Endodermal cell (in vitro differentiated cells): Measurements from ENCODE around the gene RPLP1. TPM values are rescaled to one million over a fixed set of nuclear protein-coding genes. Genes with fewer than 3 reads are reported as not detected.

Experiments
- DNase-seq: peaks from one replicate; pipeline ENCODE4 v3.0.0-alpha.2; 2017
- H3K27ac ChIP-seq: 2 replicates; pipeline ENCODE4 v1.5.1; 2013; ENCODE audit warnings: mild to moderate bottlenecking, low read depth, low read length, moderate library complexity
- H3K27me3 ChIP-seq: 2 replicates; pipeline ENCODE4 v1.6.1; 2013; ENCODE audit warnings: mild to moderate bottlenecking, low read length, moderate library complexity; ENCODE audit not compliant: insufficient read depth, control insufficient read depth, poor library complexity, severe bottlenecking
- H3K36me3 ChIP-seq: 2 replicates; pipeline ENCODE4 v1.7.0; 2013; ENCODE audit warnings: mild to moderate bottlenecking, low read length, moderate library complexity; ENCODE audit not compliant: control insufficient read depth, insufficient read depth
- H3K4me1 ChIP-seq: one replicate; pipeline ENCODE4 v1.7.0; 2013; ENCODE audit warnings: low read length; ENCODE audit not compliant: control insufficient read depth, insufficient read depth
- H3K4me3 ChIP-seq: 2 replicates; pipeline ENCODE4 v1.5.1; 2013; ENCODE audit warnings: mild to moderate bottlenecking, low read length, moderate library complexity
- H3K9ac ChIP-seq: 2 replicates; pipeline ENCODE4 v1.6.1; 2013; ENCODE audit warnings: mild to moderate bottlenecking, low read length, moderate library complexity; ENCODE audit not compliant: poor library complexity, severe bottlenecking; ENCODE audit errors: extremely low read depth
- H3K9me3 ChIP-seq: 2 replicates; pipeline ENCODE4 v1.6.1; 2013; ENCODE audit warnings: mild to moderate bottlenecking, low read length, moderate library complexity; ENCODE audit not compliant: control insufficient read depth
- H3K27ac Mint-ChIP-seq: 2 replicates; pipeline ENCODE4 v1.8.0; 2020; ENCODE audit warnings: mixed read lengths
- H3K27me3 Mint-ChIP-seq: 2 replicates; pipeline ENCODE4 v1.8.0; 2021; ENCODE audit warnings: mild to moderate bottlenecking, mixed read lengths; ENCODE audit not compliant: insufficient read depth
- H3K36me3 Mint-ChIP-seq: 2 replicates; pipeline ENCODE4 v1.8.0; 2020; ENCODE audit warnings: low read depth, mixed read lengths
- H3K4me1 Mint-ChIP-seq: 2 replicates; pipeline ENCODE4 v1.8.0; 2020; ENCODE audit warnings: mixed read lengths
- H3K4me3 Mint-ChIP-seq: 2 replicates; pipeline ENCODE4 v1.8.0; 2020; ENCODE audit warnings: mild to moderate bottlenecking, moderate library complexity, mixed read lengths
- H3K9me3 Mint-ChIP-seq: 2 replicates; pipeline ENCODE4 v1.8.0; 2020; ENCODE audit warnings: mild to moderate bottlenecking, mixed read lengths
- CTCF ChIP-seq: fragments of 200-600 bp; sonication (generic); conservative IDR thresholded peaks from 2 replicates; pipeline ENCODE4 v1.5.0; 2021; ENCODE audit warnings: antibody characterized with exemption, mild to moderate bottlenecking
- WGBS, 2 experiments: methylation state at CpG; one replicate each; pipeline versions ENCODE4 v1.1.5 to v1.1.7; 2013; ENCODE audit warnings: missing lambda C conversion rate in 2 of 2, mixed read lengths in 1 of 2; ENCODE audit not compliant: insufficient coverage in 1 of 2, insufficient read length in 1 of 2; 5-methylcytosine and 5-hydroxymethylcytosine counted together
- total RNA-seq, 2 donors: library from RNA; stranded (reverse); fragmentation: NEBNext Ultra II Directional in 1 of 2; extraction: Animal tissue kit (Norgen Biotek cat#: 25700) in 1 of 2; gene quantifications; 2 replicates in 1 of 2; 3 replicates in 1 of 2; pipeline ENCODE4 v1.2.1, GENCODE V29; 2021

RPLP1 gene
- total RNA-seq, 2 donors from 2014 or later, result 1,560 to 1,563 TPM

- Mint-ChIP-seq H3K27me3 (peaks cover 17% of the 10 kb centered on the region), H3K9me3 (no peaks in the 10 kb centered on the region), H3K4me1 (peaks cover 3% of the 10 kb centered on the region), H3K36me3 (no peaks in the 10 kb centered on the region), H3K4me3 (no peak overlapping the region), H3K27ac (no peak overlapping the region)
- Histone ChIP-seq H3K9ac (no peak overlapping the region), H3K27me3 (peaks cover 17% of the 10 kb centered on the region), H3K4me3 (no peak overlapping the region), H3K4me1 (no peaks in the 10 kb centered on the region), H3K36me3 (no peaks in the 10 kb centered on the region), H3K9me3 (no peaks in the 10 kb centered on the region), H3K27ac (no peak overlapping the region)
- no peak for TF ChIP-seq CTCF
- 92% methylated on average over 8 of the region's 8 CpGs; no CpG with 5 or more reads in 1 of the 2 experiments for WGBS, 2 experiments
- DNase-seq, result peak; percentile 17
These were observed 48.8 kb downstream of the RPLP1 start for GRCh38 chr15:69501456-69501855.

- WGBS, 2 experiments, result 87 to 94% methylated on average over 2 to 10 of the region's 10 CpGs
These were observed 49.9 kb downstream of the RPLP1 start for GRCh38 chr15:69502470-69503045.

GRCh38 chr15:69504352-69505040 is 51.9 kb downstream of the RPLP1 start:
- Histone ChIP-seq H3K27me3 (peaks cover 12% of the 10 kb centered on the region), H3K9ac (no peak overlapping the region), H3K9me3 (no peaks in the 10 kb centered on the region), H3K27ac (no peak overlapping the region), H3K36me3 (no peaks in the 10 kb centered on the region), H3K4me1 (no peaks in the 10 kb centered on the region), H3K4me3 (no peak overlapping the region)
- Mint-ChIP-seq H3K4me1 (peaks cover 3% of the 10 kb centered on the region), H3K27me3 (peaks cover 16% of the 10 kb centered on the region), H3K4me3 (no peak overlapping the region), H3K36me3 (no peaks in the 10 kb centered on the region), H3K27ac (no peak overlapping the region), H3K9me3 (peaks cover under 1% of the 10 kb centered on the region)
- peak; percentile 12 for DNase-seq
- no peak for TF ChIP-seq CTCF
- WGBS, 2 experiments, result 94 to 100% methylated on average over 2 to 3 of the region's 3 CpGs

More at GRCh38 chr15:69502470-69503045, 49.9 kb downstream of the RPLP1 start:
- H3K4me3 Mint-ChIP-seq, result no peak overlapping the region
- peaks cover 3% of the 10 kb centered on the region for H3K4me1 Mint-ChIP-seq
- H3K9me3 Mint-ChIP-seq, result no peaks in the 10 kb centered on the region
- peaks cover 12% of the 10 kb centered on the region for H3K27me3 ChIP-seq
- no peaks in the 10 kb centered on the region for H3K36me3 ChIP-seq
- no peaks in the 10 kb centered on the region for H3K4me1 ChIP-seq
- no peak overlapping the region for H3K9ac ChIP-seq
- H3K27ac ChIP-seq, result no peak overlapping the region
- no peaks in the 10 kb centered on the region for H3K36me3 Mint-ChIP-seq
- H3K4me3 ChIP-seq, result no peak overlapping the region
- H3K9me3 ChIP-seq, result no peaks in the 10 kb centered on the region
- H3K27ac Mint-ChIP-seq, result no peak overlapping the region
- peak; percentile 53 for DNase-seq
- H3K27me3 Mint-ChIP-seq, result peaks cover 15% of the 10 kb centered on the region
- peak; percentile 61 for TF ChIP-seq CTCF

Other genes starting within 250 kb of the RPLP1 start
- 10 to 100 TPM; 43.6 to 55.6 TPM for gene PAQR5, start 153.9 kb upstream of the RPLP1 start, total RNA-seq
- 10 to 100 TPM; 53.4 to 82.6 TPM for gene KIF23, start 38.5 kb upstream of the RPLP1 start, total RNA-seq